K562 (cell line): Measurements from ENCODE around the gene ZNF655. TPM values are rescaled to one million over a fixed set of nuclear protein-coding genes. Genes with fewer than 3 reads are reported as not detected.

ENCODE experiments used
- ATAC-seq: fragments of 200-7000 bp; cut with Tn5 transposase; 3 replicates; pipeline ENCODE4 v1.9.1; 2020; ENCODE audit warnings: moderate library complexity
- BruUV-seq: library from RNA; stranded (reverse); fragments of 400-500 nt; replicated peaks from 2 replicates; lab custom pipeline; 2021; lab: Mats Ljungman, UMichigan
- CTCF ChIA-PET: fragments of 300-600 bp; formaldehyde crosslinking; extraction: SDS; loops from one replicate; lab custom pipeline; 2021; ENCODE audit warnings: low intra/inter-chr PET ratio; lab: Yijun Ruan, JAX
- POLR2A ChIA-PET: fragments of 300-600, 350-650 bp; sonication (Branson Sonifier 250); formaldehyde crosslinking; extraction: SDS; loops from one replicate; lab custom pipeline; 2021; ENCODE audit warnings: antibody characterized with exemption, inconsistent platforms; lab: Yijun Ruan, JAX
- DNase-seq, 4 experiments: peaks; one replicate each; pipeline versions ENCODE4 v3.0.0 to v3.0.0-alpha.2; 2011 to 2018; ENCODE audit warnings: low spot score in 3 of 4, mixed read lengths in 3 of 4; ENCODE audit errors: extremely low read depth in 1 of 4
- FAIRE-seq: peaks from 2 replicates; lab custom pipeline; 2011; peaks lifted over from hg19 to GRCh38; lab: Jason Lieb, UNC
- H2AFZ ChIP-seq: 2 replicates; pipeline ENCODE4 v1.6.0; 2011; ENCODE audit warnings: low read depth, low read length, control low read depth, inconsistent platforms
- H3K27ac ChIP-seq: fragments of 200-600 bp; 3 replicates; pipeline ENCODE4 v1.8.0; 2011; ENCODE audit warnings: low read depth, mild to moderate bottlenecking, control low read depth, inconsistent platforms, low read length, moderate library complexity, mixed read lengths; ENCODE audit errors: extremely low read depth
- H3K27me3 ChIP-seq, 2 experiments: fragments of 300-600 bp in 1 of 2; 2 replicates in 1 of 2; 3 replicates in 1 of 2; pipeline versions ENCODE4 v1.6.0 to v1.8.0; 2011; ENCODE audit warnings: inconsistent platforms in 2 of 2, low read length in 2 of 2, mild to moderate bottlenecking in 1 of 2, mixed read lengths in 1 of 2, moderate library complexity in 1 of 2; ENCODE audit not compliant: control insufficient read depth in 2 of 2, insufficient read depth in 2 of 2
- H3K36me3 ChIP-seq: fragments of 300-600 bp; 3 replicates; pipeline ENCODE4 v1.8.0; 2011; ENCODE audit warnings: mild to moderate bottlenecking, low read length, inconsistent platforms; ENCODE audit not compliant: control insufficient read depth, insufficient read depth
- H3K4me1 ChIP-seq, 2 experiments: fragments of 200-600 bp in 1 of 2; replicated peaks in 1 of 2; 2 replicates in 1 of 2; 3 replicates in 1 of 2; pipeline versions ENCODE4 v1.5.1 to v1.8.0; 2011; ENCODE audit warnings: inconsistent platforms in 2 of 2, low read length in 2 of 2, mild to moderate bottlenecking in 1 of 2, mixed read lengths in 1 of 2, moderate library complexity in 1 of 2; ENCODE audit not compliant: control insufficient read depth in 2 of 2, insufficient read depth in 2 of 2
- H3K4me2 ChIP-seq: 2 replicates; pipeline ENCODE4 v1.6.1; 2011; ENCODE audit warnings: low read length, control low read depth, inconsistent platforms, mixed read lengths; ENCODE audit not compliant: insufficient read depth
- H3K4me3 ChIP-seq: fragments of 200-600 bp; sonication (generic), shearing (Covaris generic); 2 replicates; pipeline ENCODE4 v1.5.1; 2016; ENCODE audit warnings: control low read depth, inconsistent platforms
- H3K79me2 ChIP-seq: fragments of 200-600 bp; 3 replicates; pipeline ENCODE4 v1.8.0; 2011; ENCODE audit warnings: low read length, inconsistent platforms; ENCODE audit not compliant: control insufficient read depth, insufficient read depth
- H3K9ac ChIP-seq, 2 experiments: 2 replicates each; pipeline versions ENCODE4 v1.6.0 to v1.6.1; 2011; ENCODE audit warnings: low read depth in 2 of 2, low read length in 2 of 2, control low read depth in 1 of 2, inconsistent platforms in 1 of 2, mild to moderate bottlenecking in 1 of 2, mixed read lengths in 1 of 2; ENCODE audit not compliant: insufficient read depth in 1 of 2
- H3K9me1 ChIP-seq: one replicate; pipeline ENCODE4 v1.6.0; 2011; ENCODE audit warnings: inconsistent platforms, mild to moderate bottlenecking, low read length, moderate library complexity; ENCODE audit not compliant: control insufficient read depth, insufficient read depth
- H3K9me3 ChIP-seq: replicated peaks from 2 replicates; pipeline ENCODE4 v1.5.1; 2011; ENCODE audit warnings: low read depth, low read length, inconsistent platforms; ENCODE audit not compliant: control insufficient read depth, insufficient read depth
- H4K20me1 ChIP-seq: replicated peaks from 2 replicates; pipeline ENCODE4 v1.6.1; 2011; ENCODE audit warnings: low read length, inconsistent platforms, mixed read lengths; ENCODE audit not compliant: control insufficient read depth, insufficient read depth
- RAD51 ChIP-seq: fragments of 450-650 bp; IDR thresholded peaks from 2 replicates; pipeline ENCODE4 v1.7.1; 2016; ENCODE audit warnings: low read depth, mild to moderate bottlenecking, borderline replicate concordance
- RNF219 ChIP-seq: fragments of 250-450 bp; sonication (Bioruptor Pico); IDR thresholded peaks from 2 replicates; pipeline ENCODE4 v1.5.0; 2022; ENCODE audit warnings: mild to moderate bottlenecking
- ZBTB33 ChIP-seq: sonication (generic); formaldehyde crosslinking; IDR thresholded peaks from 2 replicates; pipeline ENCODE4 v1.8.1; 2023; ENCODE audit warnings: mild to moderate bottlenecking, missing genetic modification reagents
- ZNF12 ChIP-seq: sonication (generic); formaldehyde crosslinking; IDR thresholded peaks from 2 replicates; pipeline ENCODE4 v1.4.0; 2020; ENCODE audit warnings: mild to moderate bottlenecking, missing genetic modification reagents
- WGBS: fragments of 100-300 bp; shearing (Covaris generic); methylation state at CpG from one replicate; pipeline ENCODE4 v1.1.6; 2016; ENCODE audit warnings: low coverage, mixed read lengths; ENCODE audit not compliant: insufficient coverage; ENCODE audit errors: missing lambda C conversion rate; 5-methylcytosine and 5-hydroxymethylcytosine counted together
- in situ Hi-C: fragments of 300-500 bp; cut with MboI; formaldehyde crosslinking; loops from 4 replicates; pipeline ENCODE4 v1.15.0; 2018; ENCODE audit warnings: inconsistent platforms, mixed read lengths
- intact Hi-C: fragments of 100-400 bp; cut with micrococcal nuclease; formaldehyde crosslinking; loops from 2 replicates; pipeline ENCODE4 v1.14.2; 2022
- polyA plus RNA-seq, 8 experiments: library from polyadenylated mRNA; depleted of rRNA in 4 of 8; stranded (reverse) in 5 of 8; unstranded in 3 of 8; fragments of >200 nt; fragmentation: Nextera tagmentation in 2 of 8; fragmentation: Illumina TruSeq in 1 of 8; extraction: Ambion mirVana in 2 of 8; extraction: Trizol in 1 of 8; gene quantifications; 2 replicates each; pipeline versions ENCODE4 v1.2.1 to v1.2.3, GENCODE V29; 2011 to 2014; ENCODE audit warnings: inconsistent platforms in 1 of 8, missing spikeins in 1 of 8
- total RNA-seq, 7 experiments: library from RNA; depleted of rRNA in 6 of 7; stranded (reverse); fragments of >200 nt in 6 of 7; fragmentation: Illumina TruSeq in 2 of 7; extraction: Trizol in 2 of 7; gene quantifications; 2 replicates each; pipeline versions ENCODE4 v1.2.1 to v1.2.3, GENCODE V29; 2011 to 2021; ENCODE audit warnings: low replicate concordance in 1 of 7

ZNF655 gene
- total and polyA plus RNA-seq, 9 of the 15 experiments (the other 6 are each of a cell fraction or from before 2014, with no cell fraction given) = 25.7 to 130 (median 95.2) TPM

- no peak for TF ChIP-seq RNF219 (CRISPR knock-in tag)
- TF ChIP-seq RAD51 = no peak
Measured at GRCh38 chr7:99614495-99614894, 56.1 kb downstream of the ZNF655 start (continued).

- DNase-seq (peak in 1 of 4 experiments; percentile 21), ATAC-seq (no peak), FAIRE-seq (no peak)
- H3K9ac ChIP-seq = peak overlapping the region; percentile 91 to 100; a peak in 3 of 4 replicates
- H3K27me3 ChIP-seq = peaks cover 0 to 5% of the 10 kb centered on the region in 2 experiments; a peak in 1 of 5 replicates
- TSS peak; percentile 82 for BruUV-seq
- peak overlapping the region; percentile 85 for H3K27ac ChIP-seq
- peaks cover 16% of the 10 kb centered on the region for H3K79me2 ChIP-seq
- intact Hi-C loops = loop anchor here (1.0 to 2.0 kb wide), 3 partner anchors 57 to 109 kb away; partner anchors contain the start of gene ZNF655
- 80% methylated on average over 5 of the region's 5 CpGs for WGBS
- CTCF ChIA-PET = no interaction called here
- H3K9me1 ChIP-seq = no peaks in the 10 kb centered on the region
- H3K4me1 ChIP-seq = peaks cover 9 to 20% of the 10 kb centered on the region in 2 experiments; a peak in 4 of 5 replicates
- H3K36me3 ChIP-seq = peaks cover 31% of the 10 kb centered on the region
- POLR2A ChIA-PET = interaction anchor here (0.6 to 3.5 kb wide), 6 partner anchors 9 to 304 kb away, joined by 3 to 29 read pairs (median 4); partner anchors contain the start of genes TMEM225B and TRIM4
- in situ Hi-C loops = no loop called here
- H3K4me2 ChIP-seq = peak overlapping the region; percentile 98
- TF ChIP-seq ZNF12 (CRISPR knock-in tag) (no peak), ZBTB33 (CRISPR knock-in tag) (peak; percentile 83)
- H4K20me1 ChIP-seq = 0 out of 2 replicates have a peak, but pooled peaks cover under 1% of the 10 kb centered on the region
- H2AFZ ChIP-seq = peak overlapping the region; percentile 100
- H3K9me3 ChIP-seq = peaks cover 3% of the 10 kb centered on the region; the same call in 1 of the 2 replicates
- H3K4me3 ChIP-seq = peak overlapping the region; percentile 84
Measured at GRCh38 chr7:99615989-99616358, 57.5 kb downstream of the ZNF655 start.
